GM12892 (cell line): ENCODE results near the gene CDKAL1.

Experiments
- POLR2A ChIP-seq: IDR thresholded peaks from 2 replicates; pipeline ENCODE4 v1.6.1; 2011; ENCODE audit warnings: low read depth, low read length, control low read depth
- POLR2AphosphoS5 ChIP-seq: IDR thresholded peaks from 2 replicates; pipeline ENCODE4 v1.6.1; 2011; ENCODE audit warnings: low read depth, low read length, control low read depth

DNA sequence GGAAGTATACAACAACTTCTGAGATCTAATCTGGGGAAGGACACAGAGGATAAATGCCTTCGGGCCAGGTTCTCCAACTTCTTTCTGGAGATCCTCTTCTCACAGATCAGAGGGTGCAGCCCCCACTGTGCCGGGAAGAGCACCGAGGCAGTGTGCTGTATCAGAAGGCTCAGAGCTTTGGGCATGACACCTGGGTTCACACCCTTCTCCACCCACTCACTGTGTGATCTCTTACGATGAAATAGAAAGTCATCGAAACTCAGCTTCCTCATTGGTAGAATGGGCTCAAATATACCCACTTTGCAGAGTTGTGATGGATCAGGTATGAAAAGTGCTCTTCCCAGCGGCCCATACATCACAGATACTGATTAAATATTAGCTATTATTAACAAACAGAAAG is 711.8 kb downstream of the CDKAL1 start:
- no peak for TF ChIP-seq POLR2A
- TF ChIP-seq POLR2AphosphoS5, result no peak
